Renal cortical epithelial cell (primary cell): ENCODE data around the gene PHOX2B. TPM values are rescaled to one million over a fixed set of nuclear protein-coding genes. Genes with fewer than 3 reads are reported as not detected.
"Not testable (repeated sequence)": the region's sequence is repeated elsewhere in the genome, so short reads cannot be mapped to it uniquely, and the experiment has no call there.

Source experiments
- DNase-seq: peaks from one replicate; pipeline ENCODE4 v3.0.0-alpha.2; 2011; ENCODE audit warnings: low read depth
- total RNA-seq: library from RNA; depleted of rRNA; stranded (reverse); fragments of >200 nt; gene quantifications from 2 replicates; pipeline ENCODE4 v1.2.3, GENCODE V29; 2014

Gene PHOX2B
- total RNA-seq, 1 donor from 2014 or later: not detected

- no peak for DNase-seq
Observed at GRCh38 chr4:41748074-41748570, 403 bp downstream of the PHOX2B start.

- no peak for DNase-seq
Observed at GRCh38 chr4:41747230-41748055, 1.1 kb downstream of the PHOX2B start.

- DNase-seq: no peak
Observed at GRCh38 chr4:41746440-41747229, 1.9 kb downstream of the PHOX2B start.

GRCh38 chr4:41746025-41746439 is 2.5 kb downstream of the PHOX2B start:
- DNase-seq: no peak

GRCh38 chr4:41745292-41746024 is 3.1 kb downstream of the PHOX2B start:
- DNase-seq: no peak

GRCh38 chr4:41744572-41745291 is 3.8 kb downstream of the PHOX2B start:
- no peak for DNase-seq

- DNase-seq: no peak
Observed at GRCh38 chr4:41741354-41741753, 7.2 kb downstream of the PHOX2B start.

GRCh38 chr4:41737491-41737890 is 11.0 kb downstream of the PHOX2B start:
- not testable (repeated sequence) for DNase-seq

GRCh38 chr4:41734371-41734770 is 14.2 kb downstream of the PHOX2B start:
- DNase-seq: no peak

- DNase-seq: no peak
Observed at GRCh38 chr4:41731569-41732126, 16.9 kb downstream of the PHOX2B start.

- no peak for DNase-seq
Observed at GRCh38 chr4:41728573-41728913, 20.0 kb downstream of the PHOX2B start.

GRCh38 chr4:41727861-41728572 is 20.5 kb downstream of the PHOX2B start:
- DNase-seq: no peak

- DNase-seq: no peak
Observed at GRCh38 chr4:41725254-41725653, 23.3 kb downstream of the PHOX2B start.

- DNase-seq: no peak
Observed at GRCh38 chr4:41723286-41723685, 25.2 kb downstream of the PHOX2B start.

GRCh38 chr4:41722181-41722580 is 26.3 kb downstream of the PHOX2B start:
- DNase-seq: no peak

- DNase-seq: no peak
Observed at GRCh38 chr4:41719417-41719816, 29.1 kb downstream of the PHOX2B start.

GRCh38 chr4:41718907-41719306 is 29.6 kb downstream of the PHOX2B start:
- DNase-seq: no peak

GRCh38 chr4:41715155-41715554 is 33.4 kb downstream of the PHOX2B start:
- no peak for DNase-seq

GRCh38 chr4:41714364-41715000 is 34.0 kb downstream of the PHOX2B start:
- peak; percentile 26 for DNase-seq

GRCh38 chr4:41713768-41714167 is 34.8 kb downstream of the PHOX2B start:
- DNase-seq: peak; percentile 54
